WERI-Rb-1 (cell line): ENCODE results near the gene AQP12B.

ENCODE experiments used
- DNase-seq: peaks from one replicate; pipeline ENCODE4 v3.0.0-alpha.2; 2020
- H3K27ac ChIP-seq: fragments of 250-450 bp; sonication (Bioruptor Pico); 2 replicates; pipeline ENCODE4 v1.5.1; 2020; ENCODE audit warnings: mild to moderate bottlenecking, moderate library complexity
- H3K27me3 ChIP-seq: fragments of 250-450 bp; sonication (Bioruptor Pico); 2 replicates; pipeline ENCODE4 v1.5.1; 2021; ENCODE audit warnings: mild to moderate bottlenecking, low read depth, moderate library complexity; ENCODE audit not compliant: insufficient read depth, severe bottlenecking
- H3K36me3 ChIP-seq: fragments of 250-450 bp; sonication (Bioruptor Pico); 2 replicates; pipeline ENCODE4 v1.5.1; 2020; ENCODE audit warnings: mild to moderate bottlenecking, moderate library complexity
- H3K4me3 ChIP-seq: 2 replicates; pipeline ENCODE4 v1.5.1; 2011; ENCODE audit warnings: low read depth, mild to moderate bottlenecking, control low read depth, low read length
- H3K9me3 ChIP-seq: fragments of 250-450 bp; sonication (Bioruptor Pico); 2 replicates; pipeline ENCODE4 v1.5.1; 2021; ENCODE audit warnings: mild to moderate bottlenecking, moderate library complexity; ENCODE audit not compliant: severe bottlenecking
- CTCF ChIP-seq: IDR thresholded peaks from 2 replicates; pipeline ENCODE4 v1.5.1; 2011; ENCODE audit warnings: low read depth, mild to moderate bottlenecking, control low read depth, inconsistent platforms, low read length

AQP12B gene

GRCh38 chr2:240711296-240711695, 28.6 kb upstream of the AQP12B start:
- DNase-seq = no peak
- H3K36me3 ChIP-seq = peaks cover 17% of the 10 kb centered on the region
- TF ChIP-seq CTCF = no peak
- H3K9me3 ChIP-seq = no peaks in the 10 kb centered on the region
- H3K27ac ChIP-seq = no peak overlapping the region
- no peak overlapping the region for H3K4me3 ChIP-seq
- H3K27me3 ChIP-seq = no peaks in the 10 kb centered on the region

- TF ChIP-seq CTCF = no peak
- DNase-seq = no peak
- no peaks in the 10 kb centered on the region for H3K9me3 ChIP-seq
- no peaks in the 10 kb centered on the region for H3K36me3 ChIP-seq
- no peaks in the 10 kb centered on the region for H3K27me3 ChIP-seq
- H3K27ac ChIP-seq = no peak overlapping the region
- no peak overlapping the region for H3K4me3 ChIP-seq
Observed at GRCh38 chr2:240708457-240708856, 25.8 kb upstream of the AQP12B start.

- DNase-seq = no peak
- no peaks in the 10 kb centered on the region for H3K27me3 ChIP-seq
- H3K9me3 ChIP-seq = no peaks in the 10 kb centered on the region
- TF ChIP-seq CTCF = no peak
- no peak overlapping the region for H3K4me3 ChIP-seq
- no peaks in the 10 kb centered on the region for H3K36me3 ChIP-seq
- H3K27ac ChIP-seq = no peak overlapping the region
Observed at GRCh38 chr2:240707821-240708220, 25.1 kb upstream of the AQP12B start.

- no peak overlapping the region for H3K27ac ChIP-seq
- no peaks in the 10 kb centered on the region for H3K9me3 ChIP-seq
- DNase-seq = no peak
- no peaks in the 10 kb centered on the region for H3K36me3 ChIP-seq
- no peak overlapping the region for H3K4me3 ChIP-seq
- H3K27me3 ChIP-seq = no peaks in the 10 kb centered on the region
- no peak for TF ChIP-seq CTCF
Observed at GRCh38 chr2:240707043-240707756, 24.5 kb upstream of the AQP12B start.

DNA sequence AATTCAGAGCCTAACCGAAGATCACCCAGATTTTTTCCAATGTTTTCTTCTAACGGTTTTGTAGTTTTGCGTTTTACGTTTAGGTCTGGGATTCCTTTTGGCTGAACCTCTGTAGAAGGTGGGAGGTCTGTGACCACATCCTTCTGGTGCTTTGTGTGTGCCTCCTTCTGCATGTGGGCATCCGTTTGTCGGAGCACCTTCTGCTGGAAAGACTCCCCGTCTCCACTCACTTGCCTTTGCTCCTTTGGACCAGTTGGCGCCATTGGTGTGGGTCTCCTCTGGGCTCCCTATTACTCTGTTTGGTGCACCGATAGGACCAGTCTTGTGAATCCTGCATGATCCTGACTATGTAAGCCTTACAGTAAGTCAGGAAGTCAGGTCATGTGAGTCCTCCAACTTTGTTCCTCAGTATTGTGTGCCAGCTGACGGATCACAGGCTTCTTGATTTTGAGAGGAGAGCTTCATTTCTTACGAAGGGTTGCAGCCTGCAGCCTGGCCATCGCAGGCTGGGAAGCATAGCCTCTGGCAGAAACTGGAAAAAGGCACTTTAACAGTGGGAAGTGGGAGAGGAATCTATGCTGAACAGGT, 22.6 kb upstream of the AQP12B start:
- TF ChIP-seq CTCF = no peak
- DNase-seq = no peak
- Histone ChIP-seq H3K9me3 (no peaks in the 10 kb centered on the region), H3K27me3 (no peaks in the 10 kb centered on the region), H3K27ac (no peak overlapping the region), H3K4me3 (no peak overlapping the region), H3K36me3 (no peaks in the 10 kb centered on the region)

GRCh38 chr2:240704651-240705050, 22.0 kb upstream of the AQP12B start:
- H3K36me3 ChIP-seq = no peaks in the 10 kb centered on the region
- no peak for DNase-seq
- no peak for TF ChIP-seq CTCF

More at GRCh38 chr2:240704651-240705050, 22.0 kb upstream of the AQP12B start:
- Histone ChIP-seq H3K4me3 (no peak overlapping the region), H3K27me3 (no peaks in the 10 kb centered on the region), H3K9me3 (no peaks in the 10 kb centered on the region), H3K27ac (no peak overlapping the region)
